ENCODE results near the gene PGM2.
"Not testable (repeated sequence)": the region's sequence is repeated elsewhere in the genome, so short reads cannot be mapped to it uniquely, and the experiment has no call there.

The PGM2 gene

GRCh38 chr4:37818752-37819151, 7.7 kb upstream of the PGM2 start:
- DNase-seq (ENCODE audit: low read depth), result no peak

DNA sequence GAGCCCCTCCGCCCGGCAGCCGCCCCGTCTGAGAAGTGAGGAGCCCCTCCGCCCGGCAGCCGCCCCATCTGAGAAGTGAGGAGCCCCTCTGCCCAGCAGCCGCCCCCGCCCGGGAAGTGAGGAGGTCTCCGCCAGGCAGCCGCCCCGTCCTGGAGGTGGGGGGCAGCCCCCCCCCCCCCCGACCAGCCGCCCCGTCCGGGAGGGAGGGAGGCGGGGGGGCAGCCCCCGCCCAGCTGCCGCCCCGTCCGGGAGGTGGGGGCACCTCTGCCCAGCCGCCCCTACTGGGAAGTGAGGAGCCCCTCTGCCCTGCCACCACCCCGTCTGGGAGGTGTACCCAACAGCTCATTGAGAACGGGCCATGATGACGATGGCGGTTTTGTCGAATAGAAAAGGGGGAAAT, 6.0 kb upstream of the PGM2 start:
- DNase-seq (ENCODE audit: low read depth), result not testable (repeated sequence)

- no peak for DNase-seq (ENCODE audit: low read depth)
These were observed 4.4 kb upstream of the PGM2 start for GRCh38 chr4:37821953-37822605.

GRCh38 chr4:37825501-37825900, 985 bp upstream of the PGM2 start:
- DNase-seq (ENCODE audit: low read depth), result not testable (repeated sequence)

GRCh38 chr4:37825968-37826294, 555 bp upstream of the PGM2 start:
- no peak for DNase-seq (ENCODE audit: low read depth)

DNA sequence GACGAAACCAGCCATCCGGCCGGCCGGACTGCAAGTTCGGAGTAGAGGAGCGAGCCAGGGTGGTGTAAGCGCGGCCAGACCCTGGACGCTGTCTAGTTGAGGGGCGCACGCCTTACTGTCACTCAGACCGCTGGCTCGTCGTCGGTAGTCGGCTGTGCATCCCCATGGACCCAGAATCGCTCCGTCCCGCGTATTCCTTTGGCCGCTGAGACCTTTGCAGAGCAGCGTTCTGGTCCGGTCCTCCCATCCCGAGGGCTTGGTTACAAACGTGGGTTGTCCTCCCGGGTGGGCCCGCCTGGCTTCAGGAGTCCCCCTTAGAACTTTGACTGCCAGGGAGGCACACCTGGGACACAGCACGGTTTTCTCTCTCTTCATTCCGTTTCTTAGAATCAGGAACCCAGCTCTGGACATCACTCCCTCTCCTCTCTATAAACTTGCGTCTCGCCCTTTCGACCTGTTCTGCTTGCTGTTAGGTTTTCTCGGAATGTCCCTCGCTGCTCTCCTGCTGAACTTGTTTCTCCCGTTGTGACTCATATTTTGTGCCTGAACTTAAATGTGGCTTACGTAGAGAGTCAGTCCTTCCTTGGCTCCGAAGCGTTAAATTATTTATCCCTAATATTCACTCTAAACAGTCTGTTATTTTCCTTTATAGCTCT, 672 bp downstream of the PGM2 start:
- DNase-seq (ENCODE audit: low read depth), result no peak

GRCh38 chr4:37827802-37828321, 1.4 kb downstream of the PGM2 start:
- DNase-seq (ENCODE audit: low read depth), result no peak

DNA sequence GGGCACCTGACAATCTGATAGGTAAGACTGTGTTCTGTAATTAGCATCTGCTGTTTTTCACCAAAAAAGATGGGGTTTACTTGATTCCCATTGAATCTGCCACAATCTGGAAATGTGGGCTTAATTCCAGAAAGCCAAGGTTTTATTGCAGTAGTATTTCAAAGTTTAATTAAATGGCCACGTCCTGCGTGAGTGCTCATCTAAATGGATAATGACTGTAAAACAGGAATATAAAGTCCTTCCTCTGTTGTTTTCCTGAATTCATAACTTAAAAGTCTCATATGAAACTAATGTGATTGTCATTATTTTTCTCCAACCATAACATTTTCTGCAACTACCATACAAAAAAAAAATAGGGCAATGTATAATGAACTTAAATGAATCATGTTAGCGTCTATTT, 2.4 kb downstream of the PGM2 start:
- no peak for DNase-seq (ENCODE audit: low read depth)

DNA sequence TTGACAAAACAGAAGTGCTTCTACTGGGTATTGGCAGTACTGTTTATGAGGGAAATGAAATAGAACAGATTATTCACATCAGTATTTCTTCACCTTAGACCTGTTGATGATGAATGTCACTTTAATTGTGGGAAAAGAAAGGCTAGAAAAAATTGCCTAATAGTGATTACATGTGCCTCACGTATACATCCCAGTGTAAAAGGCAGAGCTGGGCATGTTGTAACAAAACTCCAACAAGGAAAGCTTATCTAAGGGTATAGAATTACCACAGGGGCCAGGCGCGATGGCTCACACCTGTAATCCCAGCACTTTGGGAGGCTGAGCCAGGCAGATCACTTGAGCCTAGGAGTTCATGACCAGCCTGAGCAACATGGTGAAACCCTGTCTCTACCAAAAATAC, 4.2 kb downstream of the PGM2 start:
- no peak for DNase-seq (ENCODE audit: low read depth)

DNA sequence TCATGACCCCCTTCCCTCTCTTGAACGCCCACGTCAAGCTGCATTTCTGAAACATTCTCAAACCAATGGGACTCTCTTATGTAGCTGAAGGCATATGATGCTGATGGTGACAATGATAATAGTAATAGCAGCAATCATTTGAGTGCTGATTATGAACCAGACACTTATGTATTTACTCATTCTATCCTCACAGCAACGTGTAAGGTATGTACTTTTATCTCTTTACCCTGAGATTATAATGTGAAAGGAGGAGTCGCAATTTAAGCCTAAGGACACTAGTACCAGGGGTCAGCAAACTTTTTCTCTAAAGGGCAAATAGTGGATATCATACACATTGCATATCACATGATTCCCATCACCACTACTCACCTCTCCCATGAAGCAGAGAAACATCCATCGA, 8.5 kb downstream of the PGM2 start:
- DNase-seq (ENCODE audit: low read depth), result no peak

DNA sequence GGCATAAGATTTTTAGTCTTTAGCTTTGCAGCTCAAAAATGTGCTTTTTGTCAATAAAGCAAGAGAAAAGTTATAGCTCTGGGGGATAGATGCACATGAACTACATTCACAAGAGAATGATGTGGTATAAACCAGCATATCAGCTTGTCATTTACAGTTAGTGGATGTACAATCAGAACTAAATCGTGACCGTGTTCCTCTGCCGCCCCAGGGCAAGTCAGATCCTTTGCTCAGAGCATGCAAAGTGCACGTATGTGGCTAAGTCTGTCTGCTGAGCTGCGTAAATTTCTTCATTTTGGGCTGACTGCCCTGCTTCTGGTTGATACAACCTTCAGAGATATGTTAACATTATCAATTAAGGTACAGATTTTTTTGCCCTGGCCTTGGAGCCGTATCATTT, 9.3 kb downstream of the PGM2 start:
- DNase-seq (ENCODE audit: low read depth), result no peak

GRCh38 chr4:37836274-37836673, 9.8 kb downstream of the PGM2 start:
- no peak for DNase-seq (ENCODE audit: low read depth)

DNA sequence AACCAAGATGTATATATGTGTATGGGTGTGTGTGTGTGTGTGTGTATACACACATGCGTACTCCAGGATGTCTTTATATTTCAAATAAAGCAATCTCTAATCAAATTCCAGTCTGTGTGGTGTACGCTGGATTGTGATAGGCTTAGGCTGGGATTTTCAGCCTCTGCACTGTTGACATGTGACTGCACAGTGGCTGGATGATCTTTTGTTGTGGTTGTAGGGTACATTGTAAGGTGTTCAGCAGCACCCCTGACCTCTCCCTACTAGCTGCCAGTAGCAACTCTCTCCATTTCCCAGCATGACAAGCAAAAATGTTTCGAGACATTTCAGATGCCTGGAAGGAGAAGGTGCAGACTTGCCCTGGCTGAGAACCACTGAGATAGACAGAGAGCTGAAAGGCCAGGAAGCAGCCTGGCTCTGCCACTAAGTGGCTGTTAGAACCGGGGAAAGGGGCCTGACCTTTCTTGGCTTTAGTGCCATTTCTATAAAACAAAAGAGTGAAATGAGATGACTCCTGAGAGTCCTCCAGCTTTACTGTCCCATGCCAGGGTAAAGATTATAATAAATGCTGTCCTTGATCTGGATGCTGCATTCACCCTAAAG, 10.5 kb downstream of the PGM2 start:
- DNase-seq (ENCODE audit: low read depth), result no peak

GRCh38 chr4:37837446-37837845, 11.0 kb downstream of the PGM2 start:
- no peak for DNase-seq (ENCODE audit: low read depth)

GRCh38 chr4:37839426-37839825, 12.9 kb downstream of the PGM2 start:
- no peak for DNase-seq (ENCODE audit: low read depth)

- no peak for DNase-seq (ENCODE audit: low read depth)
These were observed 17.7 kb downstream of the PGM2 start for GRCh38 chr4:37844204-37844603.

- no peak for DNase-seq (ENCODE audit: low read depth)
These were observed 18.7 kb downstream of the PGM2 start for GRCh38 chr4:37845201-37845600.

GRCh38 chr4:37847311-37847884, 20.9 kb downstream of the PGM2 start:
- DNase-seq (ENCODE audit: low read depth), result no peak

GRCh38 chr4:37852376-37852775, 25.9 kb downstream of the PGM2 start:
- DNase-seq (ENCODE audit: low read depth), result no peak

- no peak for DNase-seq (ENCODE audit: low read depth)
These were observed 31.6 kb downstream of the PGM2 start for GRCh38 chr4:37858112-37858511.

DNA sequence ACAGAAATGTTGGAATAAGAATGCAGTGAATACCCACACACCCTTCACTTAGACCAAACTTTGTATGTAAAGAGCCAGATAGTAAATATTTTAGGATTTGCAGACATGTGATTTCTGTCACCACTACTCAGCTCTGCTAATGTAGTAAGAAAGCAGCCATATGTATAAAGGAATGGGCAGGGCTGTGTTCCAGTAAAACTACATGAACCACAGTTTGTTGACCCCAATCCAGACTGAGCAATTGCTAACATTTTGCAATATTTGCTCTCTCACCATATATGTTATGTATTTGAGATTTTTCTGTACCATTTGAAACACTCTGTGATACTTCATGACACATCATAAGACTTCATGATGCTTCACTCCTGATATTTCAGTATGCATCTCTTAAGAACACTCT, 32.4 kb downstream of the PGM2 start:
- DNase-seq (ENCODE audit: low read depth), result no peak

GRCh38 chr4:37860266-37860665, 33.8 kb downstream of the PGM2 start:
- DNase-seq (ENCODE audit: low read depth), result no peak

GRCh38 chr4:37862961-37863360, 36.5 kb downstream of the PGM2 start:
- no peak for DNase-seq (ENCODE audit: low read depth)
